Measurements from ENCODE around the gene NAIF1.
"Not testable (repeated sequence)": the region's sequence is repeated elsewhere in the genome, so short reads cannot be mapped to it uniquely, and the experiment has no call there.

Gene NAIF1

DNA sequence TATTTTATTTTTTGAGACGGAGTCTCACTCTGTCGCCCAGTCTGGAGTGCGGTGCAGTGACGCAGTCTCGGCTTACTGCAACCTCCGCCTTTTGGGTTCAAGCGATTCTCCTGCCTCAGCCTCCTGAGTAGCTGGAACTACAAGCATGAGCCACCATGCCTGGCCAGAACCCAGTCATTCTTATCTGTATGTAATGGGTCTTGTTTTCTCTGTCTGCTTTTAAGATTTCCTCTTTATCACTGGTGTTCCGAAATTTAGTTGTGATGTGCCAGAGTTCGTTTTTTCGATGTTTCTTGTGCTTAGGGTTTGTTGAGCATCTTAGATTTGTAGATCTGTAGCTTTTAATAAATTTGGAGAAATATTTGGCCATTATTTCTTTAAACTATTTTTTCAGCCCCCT is 20.1 kb upstream of the NAIF1 start:
- DNase-seq (ENCODE audit: low spot score) = no peak

DNA sequence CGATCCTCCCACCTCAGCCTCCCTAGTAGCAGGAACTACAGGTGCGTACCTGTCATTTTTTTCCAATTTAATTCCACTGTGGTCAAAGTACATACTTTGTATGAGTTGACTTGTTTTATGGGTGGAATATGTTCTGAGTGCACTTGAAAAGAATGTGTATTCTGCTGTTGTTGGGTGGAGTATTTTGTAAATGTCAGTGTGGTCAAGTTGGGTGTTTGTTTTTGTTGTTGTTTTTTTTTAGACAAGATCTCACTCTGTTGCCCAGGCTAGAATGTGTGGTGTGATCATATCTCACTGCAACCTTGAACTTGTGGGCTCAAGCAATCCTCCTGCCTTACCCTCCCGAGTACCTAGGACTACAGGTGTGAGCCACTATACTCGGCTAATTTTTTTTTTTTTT is 18.8 kb upstream of the NAIF1 start:
- DNase-seq (ENCODE audit: low spot score) = no peak

GRCh38 chr9:128084746-128085145 is 17.6 kb upstream of the NAIF1 start:
- DNase-seq (ENCODE audit: low spot score) = no peak

DNA sequence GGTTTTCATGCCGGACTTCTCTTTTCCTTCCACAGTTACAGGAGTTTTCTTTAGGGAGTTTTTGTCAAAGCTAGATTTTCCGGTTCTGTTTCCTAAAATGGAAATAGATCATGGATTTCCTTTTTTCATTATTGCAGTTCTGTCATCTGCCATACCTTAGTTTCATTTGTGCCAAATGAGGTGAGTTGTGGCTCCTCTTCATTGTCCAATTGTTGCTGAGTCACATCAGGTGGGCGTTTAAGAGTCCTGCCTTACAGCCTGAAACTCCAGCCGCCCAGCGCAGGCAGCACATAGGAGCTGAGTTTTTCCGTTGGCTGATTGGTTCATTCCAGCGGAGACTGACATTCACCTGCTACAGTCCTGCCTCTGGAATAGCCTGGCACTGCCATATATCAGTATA is 15.0 kb upstream of the NAIF1 start:
- no peak for DNase-seq (ENCODE audit: low spot score)

DNA sequence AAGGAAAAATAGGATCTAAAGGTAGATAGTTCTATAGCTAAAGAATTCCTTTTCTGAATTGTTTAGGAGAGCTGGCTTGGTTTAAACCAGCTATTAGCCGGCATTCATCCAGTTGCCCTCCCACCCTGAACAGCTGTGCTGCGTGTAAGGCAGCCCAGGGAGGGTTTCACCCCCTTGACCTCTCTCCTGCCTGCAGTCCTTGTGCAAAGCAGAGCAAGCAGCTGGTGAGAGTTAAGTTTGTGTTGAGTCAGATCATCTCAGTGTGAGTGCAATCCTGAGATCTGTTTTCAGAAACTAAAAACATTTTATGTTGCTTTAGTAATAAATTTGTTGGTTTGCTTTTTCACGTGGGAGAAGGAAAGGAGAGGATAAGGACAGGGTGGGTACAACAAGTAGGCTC is 13.9 kb upstream of the NAIF1 start:
- peak; percentile 88 for DNase-seq (ENCODE audit: low spot score)

- no peak for DNase-seq (ENCODE audit: low spot score)
Measured at GRCh38 chr9:128080206-128080605, 13.1 kb upstream of the NAIF1 start.

DNA sequence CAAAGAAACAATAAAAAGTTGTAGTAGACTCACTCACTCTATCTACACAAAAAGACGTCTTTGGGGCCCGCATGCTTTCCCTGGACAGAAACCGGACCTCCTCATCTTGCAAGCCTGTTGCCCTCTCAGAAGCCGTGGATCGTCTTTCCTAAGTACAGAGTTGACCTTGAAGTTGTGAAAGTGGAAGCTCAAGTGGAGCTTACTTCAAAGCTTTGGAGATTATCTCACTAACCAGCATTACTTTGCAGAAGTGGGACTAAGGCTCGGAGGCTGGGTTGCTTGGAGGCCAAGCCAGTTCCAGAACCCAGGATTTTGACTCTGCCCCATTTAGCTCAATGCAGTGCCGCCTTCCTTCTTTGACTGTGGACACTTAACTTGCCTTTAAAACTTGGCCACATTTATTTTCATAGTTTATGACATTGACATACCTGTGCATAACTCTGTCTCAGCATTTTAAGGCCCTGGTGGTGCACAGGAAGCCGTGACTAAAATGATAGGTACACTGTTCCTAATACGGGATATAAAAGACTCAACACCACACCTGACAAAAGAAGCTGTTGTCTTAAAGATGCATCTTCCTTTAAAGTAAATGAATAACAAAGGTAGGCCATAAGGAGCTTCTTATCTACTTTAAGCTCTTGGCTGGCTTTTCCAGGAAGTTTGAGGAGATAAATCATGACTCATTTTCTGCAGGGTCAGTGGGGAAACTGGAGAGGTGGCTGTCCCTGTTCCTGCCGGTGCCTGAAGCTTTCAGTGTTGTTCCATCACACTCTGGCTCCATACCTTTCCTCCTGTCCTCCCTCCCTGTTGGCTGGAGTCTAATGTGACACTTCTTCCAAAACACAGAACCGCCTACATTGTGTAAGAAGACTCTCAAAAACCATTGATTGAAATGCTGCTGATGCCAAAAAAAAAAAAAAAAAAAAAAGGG is 11.6 kb upstream of the NAIF1 start:
- no peak for DNase-seq (ENCODE audit: low spot score)

GRCh38 chr9:128077847-128078503 is 10.9 kb upstream of the NAIF1 start:
- no peak for DNase-seq (ENCODE audit: low spot score)

- DNase-seq (ENCODE audit: low spot score) = no peak
Measured at GRCh38 chr9:128073253-128073886, 6.2 kb upstream of the NAIF1 start.

DNA sequence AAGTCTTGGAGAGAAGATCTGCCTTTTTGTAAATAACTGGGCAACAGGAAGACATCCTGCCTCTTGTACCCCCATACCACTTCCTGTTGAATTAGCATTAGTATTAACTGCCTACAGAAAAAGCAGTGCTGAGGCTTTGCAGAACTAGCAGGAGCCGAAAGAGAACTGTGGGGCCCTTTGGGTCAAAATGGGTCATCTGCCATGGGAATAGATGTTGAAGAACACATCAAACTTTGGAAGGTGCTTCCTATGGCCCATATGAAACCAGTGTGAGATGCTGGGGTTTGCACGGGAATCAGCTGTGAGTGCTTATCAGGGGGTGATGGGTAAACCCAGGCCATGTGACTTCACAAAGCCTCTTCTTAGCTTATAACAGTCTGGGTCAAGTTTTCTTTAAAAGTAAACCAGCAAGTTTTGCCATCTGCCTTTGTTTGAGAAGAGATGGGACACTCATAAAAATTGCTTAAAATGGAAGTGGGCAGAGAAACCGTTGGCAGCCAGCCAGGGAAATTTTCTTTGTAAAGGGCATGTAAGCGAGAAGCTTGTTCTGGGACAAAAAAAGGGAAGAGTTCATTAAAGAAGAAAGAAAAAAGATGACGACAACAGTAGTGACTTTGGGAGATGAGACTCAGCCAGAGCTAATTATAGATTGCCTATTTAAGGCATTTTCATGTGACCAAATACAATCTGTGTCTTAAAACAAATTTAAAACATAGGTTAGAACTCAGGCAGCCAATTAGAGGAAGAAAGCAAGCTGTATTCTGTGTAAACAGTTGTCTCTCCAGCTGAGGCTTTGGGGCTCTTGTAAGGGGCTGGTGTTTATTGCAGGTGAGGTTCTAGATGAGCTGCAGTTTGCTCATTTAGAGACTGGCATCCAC is 5.3 kb upstream of the NAIF1 start:
- DNase-seq (ENCODE audit: low spot score) = peak; percentile 44

- not testable (repeated sequence) for DNase-seq (ENCODE audit: low spot score)
Measured at GRCh38 chr9:128071475-128071874, 4.4 kb upstream of the NAIF1 start.

GRCh38 chr9:128070874-128071273 is 3.8 kb upstream of the NAIF1 start:
- no peak for DNase-seq (ENCODE audit: low spot score)

DNA sequence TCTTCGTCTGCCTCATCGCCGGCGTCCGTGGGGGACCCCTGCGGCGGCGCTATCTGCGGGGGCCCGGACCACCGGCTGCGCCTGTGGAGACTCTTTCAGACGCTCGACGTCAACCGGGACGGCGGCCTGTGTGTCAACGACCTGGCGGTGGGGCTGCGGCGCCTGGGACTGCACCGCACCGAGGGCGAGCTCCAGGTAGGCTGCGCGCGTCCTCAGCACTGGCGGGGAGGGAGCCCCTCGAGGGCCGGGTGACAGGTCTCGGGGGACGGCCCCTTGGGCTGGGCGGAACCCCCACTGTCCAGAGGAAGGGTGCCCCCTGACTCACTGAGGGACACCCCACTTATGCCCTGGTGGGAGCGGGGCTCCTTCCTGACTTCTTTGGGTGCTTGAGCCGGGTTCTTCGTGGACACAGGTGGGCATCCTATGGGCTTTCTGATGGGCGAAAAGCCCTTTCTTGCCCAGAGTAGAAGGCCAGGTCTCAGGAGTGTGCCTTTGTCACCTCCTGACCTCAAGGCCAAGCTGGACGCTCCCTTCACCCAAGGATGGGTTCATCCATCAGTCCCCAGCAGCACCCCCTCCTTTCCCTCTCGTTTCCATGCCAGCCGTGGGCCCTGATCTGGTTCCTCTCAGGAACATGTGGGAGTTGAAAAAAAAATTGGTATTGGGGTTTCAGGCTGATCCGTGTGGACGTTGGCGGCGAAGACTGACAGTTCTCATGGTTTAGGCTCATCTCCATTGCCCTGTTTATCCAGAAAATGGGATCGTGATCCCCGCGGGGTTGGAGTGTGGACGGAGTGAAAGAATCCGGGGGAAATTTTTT is 1.5 kb upstream of the NAIF1 start:
- no peak for DNase-seq (ENCODE audit: low spot score)

DNA sequence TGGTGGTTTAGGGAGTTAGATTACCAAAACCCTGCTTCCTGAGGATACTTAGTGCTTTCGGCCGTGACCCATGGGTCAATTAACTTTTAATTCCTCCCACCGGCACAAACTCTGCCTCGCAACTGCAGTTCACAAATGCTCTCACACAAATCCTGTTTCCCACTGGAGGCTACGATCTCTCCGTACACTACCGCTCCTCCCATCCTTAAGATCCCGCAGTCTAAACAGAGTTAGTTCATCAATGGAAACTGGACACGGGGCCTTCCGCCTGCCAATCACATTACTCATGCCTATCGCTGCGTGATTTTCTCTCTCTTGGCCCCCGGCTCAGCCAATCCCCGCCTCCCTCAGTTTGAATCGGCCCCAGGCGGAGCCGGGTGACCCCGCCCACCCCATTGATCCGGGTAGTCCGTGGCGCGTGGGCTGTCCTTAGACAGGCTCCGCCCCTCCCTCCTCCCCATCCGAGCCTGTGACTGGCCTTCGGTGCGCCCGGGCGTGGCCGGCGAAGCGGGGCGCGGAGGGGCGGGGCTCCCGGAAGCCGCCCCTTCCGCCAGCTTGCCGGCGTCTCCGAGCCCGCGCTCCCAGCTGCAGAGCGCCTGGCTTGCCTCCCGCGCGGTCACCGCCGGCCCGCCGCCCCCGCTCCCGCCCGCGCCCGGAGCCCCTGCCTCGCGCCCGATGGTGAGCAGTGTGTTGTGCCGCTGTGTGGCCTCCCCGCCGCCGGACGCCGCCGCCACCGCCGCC is 695 bp upstream of the NAIF1 start, which contains the start of gene SLC25A25:
TSS of gene SLC25A25 (plus strand) at position 588 of the 741 bp plus-strand sequence. CDS start at position 676, 88 bp downstream.
- peak; percentile 97 for DNase-seq (ENCODE audit: low spot score)

DNA sequence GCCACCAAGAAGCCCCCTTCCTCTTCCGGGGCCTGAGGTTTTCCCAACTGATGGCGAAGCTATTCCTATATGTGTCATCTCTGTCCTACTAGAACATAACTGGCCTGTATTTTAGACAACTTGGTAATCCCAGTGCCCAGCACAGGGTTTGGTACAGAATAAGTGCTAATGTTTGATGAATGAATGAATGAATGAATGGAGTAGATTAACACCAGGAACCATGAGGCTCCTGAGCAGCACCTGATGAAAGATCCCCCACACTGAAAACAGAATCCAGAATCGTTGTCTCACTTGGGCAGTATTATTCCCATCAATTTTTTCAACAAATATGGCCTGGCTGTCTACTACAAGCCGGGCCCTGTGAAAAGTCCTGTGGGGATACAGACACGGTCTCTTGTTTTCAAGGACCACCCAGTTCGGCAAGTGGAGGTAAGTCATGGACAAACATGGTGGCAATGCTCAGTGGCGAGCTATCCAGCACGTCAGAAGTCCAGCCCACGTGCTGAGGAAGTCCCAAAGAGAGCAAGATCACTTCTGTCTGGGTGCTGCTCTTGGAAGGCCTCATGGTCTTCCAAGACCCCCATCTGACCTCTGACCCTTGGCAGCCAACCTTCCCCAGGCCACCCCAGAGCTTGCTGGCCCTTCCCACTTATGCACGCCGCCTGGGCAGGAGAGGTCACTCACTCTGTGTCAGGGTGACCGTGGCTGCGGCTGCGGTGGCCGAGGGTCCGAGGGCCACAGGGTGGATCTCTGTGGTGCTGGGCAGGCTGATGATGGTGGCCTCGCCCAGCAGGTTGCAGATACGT is 1.0 kb downstream of the NAIF1 start:
- no peak for DNase-seq (ENCODE audit: low spot score)

- DNase-seq (ENCODE audit: low spot score) = no peak
Measured at GRCh38 chr9:128062846-128063831, 4.0 kb downstream of the NAIF1 start.

GRCh38 chr9:128062279-128062678 is 4.8 kb downstream of the NAIF1 start:
- no peak for DNase-seq (ENCODE audit: low spot score)
